Left ventricle myocardium inferior (tissue), 1 donor: Measurements from ENCODE around the gene ATXN2L. TPM values are rescaled to one million over a fixed set of nuclear protein-coding genes. Genes with fewer than 3 reads are reported as not detected.

ENCODE experiments used
- DNase-seq: peaks from one replicate; pipeline ENCODE4 v3.0.0-alpha.2; 2020
- H3K27ac ChIP-seq: fragments of 200-600 bp; replicated peaks from 2 replicates; pipeline ENCODE4 v1.8.0; 2021
- H3K27me3 ChIP-seq: fragments of 200-600 bp; 2 replicates; pipeline ENCODE4 v1.8.0; 2021; ENCODE audit warnings: low read depth
- H3K36me3 ChIP-seq: fragments of 200-600 bp; 2 replicates; pipeline ENCODE4 v1.8.0; 2021
- H3K4me1 ChIP-seq: fragments of 200-600 bp; 2 replicates; pipeline ENCODE4 v1.8.0; 2021
- H3K4me3 ChIP-seq: fragments of 200-600 bp; 2 replicates; pipeline ENCODE4 v1.8.0; 2021; ENCODE audit warnings: mild to moderate bottlenecking, moderate library complexity
- H3K9me3 ChIP-seq: fragments of 200-600 bp; replicated peaks from 2 replicates; pipeline ENCODE4 v1.8.0; 2021
- CTCF ChIP-seq: fragments of 200-600 bp; IDR thresholded peaks from 2 replicates; pipeline ENCODE4 v1.8.0; 2021; ENCODE audit warnings: antibody characterized with exemption, mild to moderate bottlenecking, borderline replicate concordance
- intact Hi-C: fragments of 100-400 bp; cut with micrococcal nuclease; formaldehyde crosslinking; loops from one replicate; pipeline ENCODE4 v1.11.0; 2022
- total RNA-seq: library from RNA; stranded (reverse); fragmentation: NEBNext Ultra II Directional; extraction: Animal tissue kit (Norgen Biotek cat#: 25700); gene quantifications from one replicate; pipeline ENCODE4 v1.2.1, GENCODE V29; 2021
- donor health status: DM: no; HTN: yes; CAD: no; lungs with severe emphysema.

Gene ATXN2L
- total RNA-seq, 1 donor from 2014 or later: 51.2 TPM

GRCh38 chr16:28876973-28877654 lies 54.3 kb downstream of the ATXN2L start:
- peaks cover 27% of the 10 kb centered on the region for H3K36me3 ChIP-seq
- no peak overlapping the region for H3K27ac ChIP-seq
- no peaks in the 10 kb centered on the region for H3K9me3 ChIP-seq
- no peak for DNase-seq
- no peak for TF ChIP-seq CTCF
- peaks cover 15% of the 10 kb centered on the region for H3K27me3 ChIP-seq
- peaks cover 15% of the 10 kb centered on the region for H3K4me1 ChIP-seq
- intact Hi-C loops: no loop called here
- H3K4me3 ChIP-seq: no peak overlapping the region

GRCh38 chr16:28877655-28878000 lies 54.8 kb downstream of the ATXN2L start:
- intact Hi-C loops: no loop called here
- no peak for DNase-seq
- no peaks in the 10 kb centered on the region for H3K9me3 ChIP-seq
- TF ChIP-seq CTCF: no peak
- H3K27ac ChIP-seq: no peak overlapping the region
- peaks cover 20% of the 10 kb centered on the region for H3K27me3 ChIP-seq
- H3K36me3 ChIP-seq: peaks cover 21% of the 10 kb centered on the region
- peaks cover 15% of the 10 kb centered on the region for H3K4me1 ChIP-seq
- no peak overlapping the region for H3K4me3 ChIP-seq

- peaks cover 15% of the 10 kb centered on the region for H3K36me3 ChIP-seq
- H3K4me3 ChIP-seq: peak within 1 kb of the TSS; percentile 89
- no peaks in the 10 kb centered on the region for H3K9me3 ChIP-seq
- TF ChIP-seq CTCF: no peak
- DNase-seq: no peak
- H3K27me3 ChIP-seq: peaks cover 27% of the 10 kb centered on the region
- H3K27ac ChIP-seq: no peak within 1 kb of the TSS
- peaks cover 15% of the 10 kb centered on the region for H3K4me1 ChIP-seq
- intact Hi-C loops: no loop called here
Observed at GRCh38 chr16:28878083-28878926, 55.5 kb downstream of the ATXN2L start, which contains the start of gene ATP2A1. Gene ATP2A1 (plus strand): TSS chr16:28878488. CDS start chr16:28878672, 184 bp downstream.

GRCh38 chr16:28879261-28879840 lies 56.6 kb downstream of the ATXN2L start:
- Histone ChIP-seq H3K4me1 (peaks cover 15% of the 10 kb centered on the region), H3K9me3 (no peaks in the 10 kb centered on the region), H3K4me3 (peak overlapping the region; percentile 89), H3K27ac (peak overlapping the region; percentile 51), H3K36me3 (peaks cover 4% of the 10 kb centered on the region), H3K27me3 (peaks cover 29% of the 10 kb centered on the region)
- no peak for DNase-seq
- no peak for TF ChIP-seq CTCF
- intact Hi-C loops: no loop called here

GRCh38 chr16:28879841-28880588 lies 57.2 kb downstream of the ATXN2L start:
- intact Hi-C loops: no loop called here
- no peaks in the 10 kb centered on the region for H3K9me3 ChIP-seq
- H3K27ac ChIP-seq: peak overlapping the region; percentile 51
- H3K36me3 ChIP-seq: no peaks in the 10 kb centered on the region
- peak; percentile 88 for DNase-seq
- H3K4me3 ChIP-seq: peak overlapping the region; percentile 89
- peaks cover 15% of the 10 kb centered on the region for H3K4me1 ChIP-seq
- TF ChIP-seq CTCF: peak; percentile 50
- peaks cover 29% of the 10 kb centered on the region for H3K27me3 ChIP-seq
